HCT116 (cell line): ENCODE measurements around the gene SULT1C3.

Source experiments
- ATF3 ChIP-seq: IDR thresholded peaks from 2 replicates; pipeline ENCODE4 v1.6.1; 2012
- CTCF ChIP-seq, 3 experiments: fragments of 200-600 bp in 1 of 3; sonication (generic) in 1 of 3; IDR thresholded peaks in 2 of 3; conservative IDR thresholded peaks in 1 of 3; 2 replicates each; pipeline ENCODE4 v1.5.1; 2012 to 2017; ENCODE audit warnings: low read depth in 2 of 3, low read length in 2 of 3, antibody characterized with exemption in 1 of 3, borderline replicate concordance in 1 of 3, control low read depth in 1 of 3, mild to moderate bottlenecking in 1 of 3, mixed read lengths in 1 of 3, mixed run types in 1 of 3, moderate library complexity in 1 of 3; ENCODE audit not compliant: insufficient read depth in 1 of 3
- EZH2 ChIP-seq: fragments of 200-600 bp; sonication (generic); IDR thresholded peaks from 2 replicates; pipeline ENCODE4 v1.6.1; 2017; ENCODE audit warnings: antibody characterized with exemption, mixed run types
- JUND ChIP-seq: IDR thresholded peaks from 2 replicates; pipeline ENCODE4 v1.6.1; 2012
- POLR2A ChIP-seq: IDR thresholded peaks from 2 replicates; pipeline ENCODE4 v1.7.0; 2011; ENCODE audit warnings: borderline replicate concordance; ENCODE audit not compliant: insufficient read depth, insufficient read length; ENCODE audit errors: extremely low read depth
- POLR2AphosphoS5 ChIP-seq: IDR thresholded peaks from 2 replicates; pipeline ENCODE4 v1.6.1; 2011; ENCODE audit warnings: mild to moderate bottlenecking, low read depth, low read length, moderate library complexity
- RAD21 ChIP-seq: IDR thresholded peaks from 2 replicates; pipeline ENCODE4 v1.6.1; 2012; ENCODE audit warnings: low read depth, mild to moderate bottlenecking
- SRF ChIP-seq: IDR thresholded peaks from 2 replicates; pipeline ENCODE4 v1.6.1; 2012; ENCODE audit warnings: low read depth
- TCF7L2 ChIP-seq: IDR thresholded peaks from 2 replicates; pipeline ENCODE4 v1.7.0; 2011; ENCODE audit warnings: borderline replicate concordance, inconsistent platforms; ENCODE audit not compliant: insufficient read depth, insufficient read length; ENCODE audit errors: extremely low read depth
- YY1 ChIP-seq: IDR thresholded peaks from 2 replicates; pipeline ENCODE4 v1.6.1; 2011; ENCODE audit warnings: low read length, low read depth, moderate library complexity, mild to moderate bottlenecking; ENCODE audit not compliant: insufficient replicate concordance; ENCODE audit errors: extremely low read depth
- ZNF274 ChIP-seq: fragments of 200-500 bp; sonication (Bioruptor generic); IDR thresholded peaks from 2 replicates; pipeline ENCODE4 v1.6.1; 2014; ENCODE audit warnings: mild to moderate bottlenecking, low read depth, low read length, inconsistent platforms

GRCh38 chr2:108236676-108237335 is 3.0 kb upstream of the SULT1C3 start:
- no peak for TF ChIP-seq ZNF274
- no peak for TF ChIP-seq RAD21
- no peak for TF ChIP-seq SRF
- TF ChIP-seq ATF3 = no peak
- TF ChIP-seq CTCF (IDR thresholded peaks at IDR 0.05 in 2 of 3, conservative IDR thresholded peaks at IDR 0.05 in 1 of 3; ENCODE audit: borderline replicate concordance in 1 of 3, insufficient read depth in 1 of 3, low read depth in 2 of 3, low read length in 2 of 3) = no peak
- TF ChIP-seq YY1 = no peak
- no peak for TF ChIP-seq EZH2
- no peak for TF ChIP-seq POLR2A
- no peak for TF ChIP-seq POLR2AphosphoS5
- no peak for TF ChIP-seq JUND
- TF ChIP-seq TCF7L2 = no peak
